ENCODE data around the gene ERN1. TPM values are rescaled to one million over a fixed set of nuclear protein-coding genes. Genes with fewer than 3 reads are reported as not detected.

The ERN1 gene
- total and polyA plus RNA-seq, 2 of the 13 experiments (the other 11 are each of a cell fraction or from before 2014, with no cell fraction given), result 6.0 to 12.7 TPM

DNA sequence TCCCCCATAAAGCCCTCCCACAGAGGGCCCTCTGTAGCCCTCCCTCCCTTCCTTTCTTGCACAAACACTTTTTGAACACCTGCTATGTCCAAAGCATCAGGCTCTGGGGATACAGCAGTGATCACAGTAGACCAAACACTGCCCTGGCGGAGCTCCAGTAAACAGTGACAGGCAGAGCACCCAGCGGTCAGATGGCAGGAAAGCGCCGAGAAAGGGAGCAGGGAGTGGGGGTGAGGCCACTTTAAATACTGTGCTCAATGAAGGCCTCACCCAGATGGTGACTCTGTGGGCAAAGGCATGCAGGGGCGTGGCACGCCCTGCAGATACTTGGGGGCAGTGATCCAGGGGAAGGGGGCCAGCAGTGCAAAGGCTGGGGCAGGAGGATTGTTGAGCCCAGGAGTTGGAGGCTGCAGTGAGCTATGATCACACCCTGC, 124.2 kb downstream of the ERN1 start:
- no peaks in the 10 kb centered on the region for H3K27me3 ChIP-seq (ENCODE audit: control insufficient read depth in 1 of 2, insufficient read depth in 2 of 2, low read length in 2 of 2)
- no peak overlapping the region for H2AFZ ChIP-seq (ENCODE audit: low read length)
- FAIRE-seq (peak; percentile 66), ATAC-seq (peak; percentile 70), DNase-seq (ENCODE audit: low spot score) (peak; percentile 62)
- no peaks in the 10 kb centered on the region for H4K20me1 ChIP-seq (ENCODE audit: insufficient read depth, low read length)
- H3K4me1 ChIP-seq (ENCODE audit: insufficient read depth, low read length), result peaks cover 74% of the 10 kb centered on the region
- POLR2A ChIA-PET, result interaction anchor here (1.0 kb wide), 1 partner anchor 140 kb away, joined by 3 read pairs; no protein-coding TSS in a partner anchor
- WGBS (ENCODE audit: low lambda C conversion rate), result 10% methylated on average over 6 of the region's 6 CpGs
- no peaks in the 10 kb centered on the region for H3K79me2 ChIP-seq (ENCODE audit: insufficient read depth, low read length)
- peak overlapping the region in 2 of 3 experiments; percentile 15 to 67; a peak in 3 of 6 replicates for H3K4me3 ChIP-seq (replicated peaks in 1 of 3; ENCODE audit: insufficient read depth in 1 of 3, low read depth in 2 of 3, low read length in 3 of 3)
- H3K27ac ChIP-seq (ENCODE audit: extremely low read length, insufficient read depth, low read length), result peak overlapping the region; percentile 8
- no TSS peak for BruUV-seq (replicated peaks)
- H3K9me3 ChIP-seq (ENCODE audit: low read length), result no peaks in the 10 kb centered on the region
- intact Hi-C loops (cut with micrococcal nuclease; ENCODE audit: unreplicated experiment) (loop anchor here (5.0 kb wide), 1 partner anchor 1642 kb away; no protein-coding TSS in a partner anchor), in situ Hi-C loops (cut with HindIII; ENCODE audit: extremely low pct_ligation_motif_present, low pct_unique_long_range_greater_than_20kb) (no loop called here)
- CTCF ChIA-PET (ENCODE audit: low intra/inter-chr PET ratio, low total read pairs), result no interaction called here
- peak overlapping the region; percentile 81 for H3K4me2 ChIP-seq (ENCODE audit: low read depth, low read length)
- H3K9ac ChIP-seq (ENCODE audit: insufficient read depth, low read depth, low read length), result peak overlapping the region; percentile 18; the same call in 1 of the 2 replicates
- no peaks in the 10 kb centered on the region for H3K36me3 ChIP-seq (replicated peaks in 1 of 2; ENCODE audit: control insufficient read depth in 1 of 2, insufficient read depth in 2 of 2, low read length in 2 of 2)
- TF ChIP-seq FOXP1 (IDR thresholded peaks at IDR 0.05), result no peak
- peak; percentile 55; the same call in 1 of the 2 replicates for TF ChIP-seq FOXP1 (CRISPR knock-in tag; IDR thresholded peaks at IDR 0.05)
- TF ChIP-seq ZNF674 (CRISPR knock-in tag; IDR thresholded peaks at IDR 0.05; ENCODE audit: low read depth), result no peak
- TF ChIP-seq, protein P1, sequence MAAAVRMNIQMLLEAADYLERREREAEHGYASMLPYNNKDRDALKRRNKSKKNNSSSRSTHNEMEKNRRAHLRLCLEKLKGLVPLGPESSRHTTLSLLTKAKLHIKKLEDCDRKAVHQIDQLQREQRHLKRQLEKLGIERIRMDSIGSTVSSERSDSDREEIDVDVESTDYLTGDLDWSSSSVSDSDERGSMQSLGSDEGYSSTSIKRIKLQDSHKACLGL (CRISPR knock-in tag; IDR thresholded peaks at IDR 0.05), result 0 out of 2 replicates have a peak, but pooled peaks have one; percentile 39
- peak; percentile 22; the same call in 1 of the 2 replicates for TF ChIP-seq ZNF225 (CRISPR knock-in tag; IDR thresholded peaks at IDR 0.05)
- TF ChIP-seq ATM (IDR thresholded peaks at IDR 0.05; ENCODE audit: borderline replicate concordance), result no peak
- 0 out of 2 replicates have a peak, but pooled peaks have one; percentile 38 for TF ChIP-seq POGZ (CRISPR knock-in tag; IDR thresholded peaks at IDR 0.05)
- no peak for TF ChIP-seq ZNF318 (CRISPR knock-in tag; IDR thresholded peaks at IDR 0.05)
- TF ChIP-seq ISL2 (CRISPR knock-in tag; IDR thresholded peaks at IDR 0.05), result 0 out of 2 replicates have a peak, but pooled peaks have one; percentile 25
- no peak for TF ChIP-seq ZNF317 (CRISPR knock-in tag; IDR thresholded peaks at IDR 0.05)
- TF ChIP-seq, protein P2, sequence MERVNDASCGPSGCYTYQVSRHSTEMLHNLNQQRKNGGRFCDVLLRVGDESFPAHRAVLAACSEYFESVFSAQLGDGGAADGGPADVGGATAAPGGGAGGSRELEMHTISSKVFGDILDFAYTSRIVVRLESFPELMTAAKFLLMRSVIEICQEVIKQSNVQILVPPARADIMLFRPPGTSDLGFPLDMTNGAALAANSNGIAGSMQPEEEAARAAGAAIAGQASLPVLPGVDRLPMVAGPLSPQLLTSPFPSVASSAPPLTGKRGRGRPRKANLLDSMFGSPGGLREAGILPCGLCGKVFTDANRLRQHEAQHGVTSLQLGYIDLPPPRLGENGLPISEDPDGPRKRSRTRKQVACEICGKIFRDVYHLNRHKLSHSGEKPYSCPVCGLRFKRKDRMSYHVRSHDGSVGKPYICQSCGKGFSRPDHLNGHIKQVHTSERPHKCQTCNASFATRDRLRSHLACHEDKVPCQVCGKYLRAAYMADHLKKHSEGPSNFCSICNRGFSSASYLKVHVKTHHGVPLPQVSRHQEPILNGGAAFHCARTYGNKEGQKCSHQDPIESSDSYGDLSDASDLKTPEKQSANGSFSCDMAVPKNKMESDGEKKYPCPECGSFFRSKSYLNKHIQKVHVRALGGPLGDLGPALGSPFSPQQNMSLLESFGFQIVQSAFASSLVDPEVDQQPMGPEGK (CRISPR knock-in tag; IDR thresholded peaks at IDR 0.05), result peak; percentile 43; the same call in 1 of the 2 replicates
- TF ChIP-seq ZSCAN29 (CRISPR knock-in tag; conservative IDR thresholded peaks at IDR 0.05), result 0 out of 2 replicates have a peak, but pooled peaks have one; percentile 0
- peak; percentile 41; the same call in 1 of the 2 replicates for TF ChIP-seq FOXA3 (CRISPR knock-in tag; IDR thresholded peaks at IDR 0.05)

All from HepG2 (cell line).